H1 (cell line): ENCODE data around the gene MYOM3. TPM values are rescaled to one million over a fixed set of nuclear protein-coding genes. Genes with fewer than 3 reads are reported as not detected.

ENCODE experiments used
- CTCF ChIA-PET: fragments of 300-600 bp; sonication (Branson Sonifier 250); formaldehyde crosslinking; loops from one replicate; lab custom pipeline; 2021; ENCODE audit not compliant: partially characterized antibody; lab: Charles Lee
- POLR2A ChIA-PET: fragments of 300-600 bp; sonication (Branson Sonifier 250); formaldehyde crosslinking; loops from one replicate; lab custom pipeline; 2021; ENCODE audit warnings: inconsistent platforms; ENCODE audit not compliant: partially characterized antibody; lab: Charles Lee
- DNase-seq, 2 experiments: peaks; one replicate each; pipeline versions ENCODE4 v3.0.0 to v3.0.0-alpha.2; 2010 to 2022; ENCODE audit warnings: low spot score in 2 of 2, low read depth in 1 of 2, mixed read lengths in 1 of 2
- FAIRE-seq: peaks from 2 replicates; lab custom pipeline; 2011; peaks lifted over from hg19 to GRCh38; lab: Jason Lieb, UNC
- H2AFZ ChIP-seq: 2 replicates; pipeline ENCODE4 v1.8.1; 2012; ENCODE audit warnings: low read length, inconsistent platforms
- H2AK5ac ChIP-seq: 2 replicates; pipeline ENCODE4 v1.6.1; 2013; ENCODE audit warnings: low read depth, low read length
- H2BK120ac ChIP-seq: replicated peaks from 2 replicates; pipeline ENCODE3; 2013; ENCODE audit warnings: low read depth, low read length, inconsistent platforms
- H2BK12ac ChIP-seq: 2 replicates; pipeline ENCODE4 v1.6.1; 2013; ENCODE audit warnings: low read depth, low read length
- H2BK15ac ChIP-seq: 2 replicates; pipeline ENCODE4 v1.6.1; 2013; ENCODE audit warnings: low read length
- H2BK20ac ChIP-seq: 2 replicates; pipeline ENCODE4 v1.6.1; 2013; ENCODE audit warnings: low read length
- H2BK5ac ChIP-seq: 2 replicates; pipeline ENCODE4 v1.6.1; 2013; ENCODE audit warnings: low read depth, low read length
- H3K14ac ChIP-seq: 2 replicates; pipeline ENCODE4 v1.6.1; 2013; ENCODE audit warnings: inconsistent platforms; ENCODE audit not compliant: insufficient read length
- H3K18ac ChIP-seq: 2 replicates; pipeline ENCODE4 v1.6.1; 2013; ENCODE audit warnings: low read length; ENCODE audit errors: extremely low read depth
- H3K23ac ChIP-seq: 2 replicates; pipeline ENCODE4 v1.6.1; 2013; ENCODE audit warnings: inconsistent platforms; ENCODE audit not compliant: insufficient read length
- H3K23me2 ChIP-seq: 2 replicates; pipeline ENCODE4 v1.6.1; 2013; ENCODE audit warnings: low read depth, low read length
- H3K27ac ChIP-seq: 2 replicates; pipeline ENCODE4 v1.6.1; 2011; ENCODE audit warnings: low read depth, low read length, inconsistent platforms
- H3K27me3 ChIP-seq, 4 experiments: replicated peaks in 1 of 4; 1 replicate in 1 of 4; 2 replicates in 3 of 4; pipeline versions ENCODE4 v1.6.1 to v1.8.1; 2011 to 2013; ENCODE audit warnings: low read length in 3 of 4, mild to moderate bottlenecking in 3 of 4, inconsistent platforms in 2 of 4, mixed read lengths in 2 of 4, moderate library complexity in 1 of 4; ENCODE audit not compliant: control insufficient read depth in 3 of 4, insufficient read depth in 3 of 4; ENCODE audit errors: extremely low read depth in 1 of 4
- H3K36me3 ChIP-seq, 4 experiments: 2 replicates each; pipeline versions ENCODE4 v1.6.1 to v1.8.1; 2011 to 2013; ENCODE audit warnings: mild to moderate bottlenecking in 4 of 4, low read length in 3 of 4, moderate library complexity in 2 of 4, control low read depth in 1 of 4, inconsistent platforms in 1 of 4; ENCODE audit not compliant: insufficient read depth in 4 of 4, control insufficient read depth in 2 of 4
- H3K4ac ChIP-seq: replicated peaks from 2 replicates; pipeline ENCODE3; 2013; ENCODE audit warnings: low read length, low read depth, mixed read lengths, inconsistent platforms; ENCODE audit not compliant: insufficient read length
- H3K4me1 ChIP-seq, 4 experiments: replicated peaks in 1 of 4; 1 replicate in 1 of 4; 2 replicates in 3 of 4; pipeline versions ENCODE4 v1.6.1 to v1.8.1; 2011 to 2013; ENCODE audit warnings: low read length in 3 of 4, inconsistent platforms in 2 of 4, mixed read lengths in 1 of 4; ENCODE audit not compliant: insufficient read depth in 4 of 4, control insufficient read depth in 3 of 4
- H3K4me2 ChIP-seq, 2 experiments: 2 replicates each; pipeline versions ENCODE4 v1.6.1 to v1.8.1; 2011 to 2013; ENCODE audit warnings: low read depth in 2 of 2, low read length in 2 of 2, control low read depth in 1 of 2, inconsistent platforms in 1 of 2, mild to moderate bottlenecking in 1 of 2; ENCODE audit not compliant: insufficient read depth in 1 of 2
- H3K4me3 ChIP-seq, 4 experiments: fragments of 200-600, 300-600 bp in 1 of 4; sonication (generic), shearing (Covaris generic), sonication (Bioruptor Twin) in 1 of 4; 2 replicates each; pipeline versions ENCODE4 v1.5.1 to v1.8.1; 2011 to 2016; ENCODE audit warnings: low read length in 4 of 4, low read depth in 3 of 4, control low read depth in 2 of 4, inconsistent platforms in 2 of 4, mild to moderate bottlenecking in 2 of 4, mixed read lengths in 1 of 4, moderate library complexity in 1 of 4; ENCODE audit not compliant: insufficient read depth in 2 of 4; ENCODE audit errors: extremely low read depth in 1 of 4
- H3K56ac ChIP-seq: replicated peaks from 2 replicates; pipeline ENCODE3; 2013; ENCODE audit warnings: low read depth, mild to moderate bottlenecking, mixed read lengths, low read length, inconsistent platforms; ENCODE audit not compliant: insufficient read length
- H3K79me1 ChIP-seq: 2 replicates; pipeline ENCODE4 v1.6.1; 2013; ENCODE audit warnings: low read depth, low read length, control low read depth
- H3K79me2 ChIP-seq, 2 experiments: 2 replicates each; pipeline versions ENCODE4 v1.6.1 to v1.8.1; 2012 to 2013; ENCODE audit warnings: low read length in 2 of 2, mild to moderate bottlenecking in 2 of 2, inconsistent platforms in 1 of 2; ENCODE audit not compliant: insufficient read depth in 2 of 2, control insufficient read depth in 1 of 2
- H3K9ac ChIP-seq, 4 experiments: replicated peaks in 1 of 4; 1 replicate in 1 of 4; 2 replicates in 3 of 4; pipeline versions ENCODE4 v1.6.1 to v1.8.1; 2011 to 2013; ENCODE audit warnings: low read depth in 3 of 4, low read length in 3 of 4, control low read depth in 2 of 4, mild to moderate bottlenecking in 2 of 4, moderate library complexity in 2 of 4, inconsistent platforms in 1 of 4; ENCODE audit errors: extremely low read depth in 1 of 4
- H3K9me3 ChIP-seq, 2 experiments: 2 replicates each; pipeline versions ENCODE4 v1.6.1 to v1.8.1; 2012 to 2013; ENCODE audit warnings: mild to moderate bottlenecking in 2 of 2, moderate library complexity in 2 of 2, control low read depth in 1 of 2, inconsistent platforms in 1 of 2, low read depth in 1 of 2, low read length in 1 of 2, mixed read lengths in 1 of 2; ENCODE audit not compliant: insufficient read depth in 2 of 2
- H4K20me1 ChIP-seq, 2 experiments: replicated peaks in 1 of 2; 2 replicates each; pipeline versions ENCODE3 to v1.8.1; 2011 to 2013; ENCODE audit warnings: inconsistent platforms in 2 of 2, low read length in 2 of 2, mild to moderate bottlenecking in 1 of 2; ENCODE audit not compliant: insufficient read depth in 2 of 2, control insufficient read depth in 1 of 2
- H4K5ac ChIP-seq: 2 replicates; pipeline ENCODE4 v1.6.1; 2013; ENCODE audit warnings: low read length, low read depth, mixed read lengths, inconsistent platforms; ENCODE audit not compliant: insufficient read length
- H4K8ac ChIP-seq: 2 replicates; pipeline ENCODE4 v1.8.0; 2013; ENCODE audit warnings: mild to moderate bottlenecking, moderate library complexity, low read length, inconsistent platforms; ENCODE audit not compliant: insufficient read depth; ENCODE audit errors: extremely low read depth
- H4K91ac ChIP-seq: replicated peaks from 2 replicates; pipeline ENCODE3; 2013; ENCODE audit warnings: low read length, mixed read lengths, inconsistent platforms; ENCODE audit not compliant: insufficient read length
- ASH2L ChIP-seq: fragments of 200-600, 300-600 bp; sonication (generic); IDR thresholded peaks from one replicate; pipeline ENCODE4 v1.7.1; 2017; ENCODE audit warnings: low read length
- CHD1 ChIP-seq: IDR thresholded peaks from 2 replicates; pipeline ENCODE4 v1.6.1; 2012; ENCODE audit warnings: low read depth, low read length, improper control_type of control experiment
- EZH2 ChIP-seq: fragments of 200-600 bp; sonication (generic); IDR thresholded peaks from 2 replicates; pipeline ENCODE4 v1.7.1; 2012; ENCODE audit warnings: low read depth, mild to moderate bottlenecking, moderate library complexity, low read length, inconsistent platforms; ENCODE audit not compliant: severe bottlenecking
- FOSL1 ChIP-seq: IDR thresholded peaks from 2 replicates; pipeline ENCODE4 v1.6.1; 2011; ENCODE audit warnings: mild to moderate bottlenecking, low read depth, low read length, moderate library complexity; ENCODE audit not compliant: insufficient read depth
- PHF8 ChIP-seq: fragments of 200-600 bp; sonication (generic); conservative IDR thresholded peaks from 2 replicates; pipeline ENCODE4 v1.7.1; 2012; ENCODE audit warnings: low read depth, mild to moderate bottlenecking, inconsistent platforms, low read length, moderate library complexity
- POLR2A ChIP-seq, 2 experiments: IDR thresholded peaks; 1 replicate in 1 of 2; 2 replicates in 1 of 2; pipeline ENCODE4 v1.6.1; 2011; ENCODE audit warnings: low read depth in 2 of 2, low read length in 2 of 2, mild to moderate bottlenecking in 2 of 2; ENCODE audit errors: control extremely low read depth in 1 of 2
- RFX5 ChIP-seq: IDR thresholded peaks from 2 replicates; pipeline ENCODE4 v1.6.1; 2011; ENCODE audit warnings: low read depth, low read length, improper control_type of control experiment, borderline replicate concordance
- RNF2 ChIP-seq: fragments of 200-900, 300-1000 bp; sonication (generic); IDR thresholded peaks from 2 replicates; pipeline ENCODE4 v1.7.1; 2016; ENCODE audit warnings: borderline replicate concordance, low read depth, mild to moderate bottlenecking, antibody characterized with exemption, low read length; ENCODE audit not compliant: poor library complexity, severe bottlenecking; ENCODE audit errors: missing control alignments
- SIX5 ChIP-seq: IDR thresholded peaks from 2 replicates; pipeline ENCODE4 v1.6.1; 2011; ENCODE audit warnings: mild to moderate bottlenecking, low read depth, low read length
- TAF7 ChIP-seq: optimal IDR thresholded peaks from 2 replicates; pipeline ENCODE3; 2011; ENCODE audit warnings: low read depth, mild to moderate bottlenecking, inconsistent platforms, low read length, moderate library complexity, borderline replicate concordance
- TBP ChIP-seq: IDR thresholded peaks from 2 replicates; pipeline ENCODE4 v1.6.1; 2011; ENCODE audit warnings: low read depth, low read length, improper control_type of control experiment
- ZNF274 ChIP-seq: IDR thresholded peaks from 2 replicates; pipeline ENCODE4 v1.7.0; 2012; ENCODE audit warnings: low read length, borderline replicate concordance; ENCODE audit errors: extremely low read depth
- WGBS, 2 experiments: shearing (Covaris generic) in 1 of 2; methylation state at CpG; one replicate each; pipeline versions ENCODE4 v1.1.6 to v1.1.7; 2013 to 2015; ENCODE audit warnings: low lambda C conversion rate in 2 of 2, mixed read lengths in 2 of 2, inconsistent platforms in 1 of 2, low coverage in 1 of 2, missing lambda C conversion rate in 1 of 2; ENCODE audit not compliant: insufficient replicate concordance in 2 of 2, insufficient coverage in 1 of 2, insufficient read length in 1 of 2; ENCODE audit errors: extremely low coverage in 1 of 2, missing lambda C conversion rate in 1 of 2; 5-methylcytosine and 5-hydroxymethylcytosine counted together
- polyA plus RNA-seq, 7 experiments: library from polyadenylated mRNA; depleted of rRNA in 3 of 7; stranded (reverse) in 5 of 7; unstranded in 2 of 7; fragments of >200 nt in 5 of 7; fragments of 200-250 nt in 2 of 7; gene quantifications; 1 replicate in 5 of 7; 2 replicates in 1 of 7; 4 replicates in 1 of 7; pipeline versions ENCODE4 v1.2.1 to v1.2.3, GENCODE V29; 2011 to 2013; ENCODE audit warnings: missing spikeins in 2 of 7, mixed read lengths in 2 of 7
- total RNA-seq: library from RNA; stranded (reverse); fragmentation: NEBNext Ultra II Directional; extraction: Animal tissue kit (Norgen Biotek cat#: 25700); gene quantifications from 2 replicates; pipeline ENCODE4 v1.2.1, GENCODE V29; 2021

MYOM3 gene
- total and polyA plus RNA-seq, 2 of the 8 experiments (the other 6 are each of a cell fraction or from before 2014, with no cell fraction given), result 0.08 to 0.09 TPM

- Histone ChIP-seq H3K23me2 (no peaks in the 10 kb centered on the region), H3K27me3 (no peaks in the 10 kb centered on the region), H3K79me1 (no peaks in the 10 kb centered on the region), H4K20me1 (no peaks in the 10 kb centered on the region), H3K4ac (no peak overlapping the region), H3K27ac (no peak overlapping the region), H3K14ac (no peak overlapping the region), H2BK20ac (no peak overlapping the region), H2AK5ac (no peak overlapping the region), H4K5ac (no peak overlapping the region), H2BK120ac (no peak overlapping the region), H3K9me3 (no peaks in the 10 kb centered on the region), H4K91ac (no peak overlapping the region), H3K56ac (no peak overlapping the region), H3K36me3 (no peaks in the 10 kb centered on the region), H2BK15ac (no peak overlapping the region), H3K4me1 (0 out of 7 replicates have a peak, but pooled peaks cover 0 to 2% (median 0%) of the 10 kb centered on the region in 4 experiments), H2AFZ (no peak overlapping the region), H3K23ac (no peak overlapping the region), H3K4me2 (no peak overlapping the region), H2BK5ac (no peak overlapping the region), H2BK12ac (no peak overlapping the region), H3K18ac (no peak overlapping the region), H3K9ac (no peak overlapping the region), H4K8ac (no peak overlapping the region), H3K4me3 (no peak overlapping the region), H3K79me2 (no peaks in the 10 kb centered on the region)
- TF ChIP-seq TAF7 (no peak), RNF2 (no peak), RFX5 (no peak), CHD1 (no peak), FOSL1 (no peak), ASH2L (no peak), EZH2 (no peak), ZNF274 (no peak), PHF8 (no peak), SIX5 (no peak), POLR2A (IDR thresholded peaks at IDR 0.05; ENCODE audit: control extremely low read depth in 1 of 2, low read depth in 2 of 2, low read length in 2 of 2) (no peak), TBP (no peak)
- FAIRE-seq (no peak), DNase-seq (no peak)
- CTCF ChIA-PET, result interaction anchor here (1.0 kb wide), 2 partner anchors 33 to 176 kb away, joined by 3 read pairs; no protein-coding TSS in a partner anchor
- WGBS, 2 experiments, result 82% methylated on average over 5 of the region's 5 CpGs; no CpG with 5 or more reads in 1 of the 2 experiments
- POLR2A ChIA-PET, result interaction anchor here (0.9 kb wide), 1 partner anchor 115 kb away, joined by 3 read pairs; no protein-coding TSS in a partner anchor
Observed at GRCh38 chr1:24036088-24036487, 75.8 kb downstream of the MYOM3 start.
